ENCODE measurements around the gene MEGF11. TPM values are rescaled to one million over a fixed set of nuclear protein-coding genes. Genes with fewer than 3 reads are reported as not detected.

MEGF11 gene
- total RNA-seq, 1 experiment from 2014 or later = 1.2 TPM

DNA sequence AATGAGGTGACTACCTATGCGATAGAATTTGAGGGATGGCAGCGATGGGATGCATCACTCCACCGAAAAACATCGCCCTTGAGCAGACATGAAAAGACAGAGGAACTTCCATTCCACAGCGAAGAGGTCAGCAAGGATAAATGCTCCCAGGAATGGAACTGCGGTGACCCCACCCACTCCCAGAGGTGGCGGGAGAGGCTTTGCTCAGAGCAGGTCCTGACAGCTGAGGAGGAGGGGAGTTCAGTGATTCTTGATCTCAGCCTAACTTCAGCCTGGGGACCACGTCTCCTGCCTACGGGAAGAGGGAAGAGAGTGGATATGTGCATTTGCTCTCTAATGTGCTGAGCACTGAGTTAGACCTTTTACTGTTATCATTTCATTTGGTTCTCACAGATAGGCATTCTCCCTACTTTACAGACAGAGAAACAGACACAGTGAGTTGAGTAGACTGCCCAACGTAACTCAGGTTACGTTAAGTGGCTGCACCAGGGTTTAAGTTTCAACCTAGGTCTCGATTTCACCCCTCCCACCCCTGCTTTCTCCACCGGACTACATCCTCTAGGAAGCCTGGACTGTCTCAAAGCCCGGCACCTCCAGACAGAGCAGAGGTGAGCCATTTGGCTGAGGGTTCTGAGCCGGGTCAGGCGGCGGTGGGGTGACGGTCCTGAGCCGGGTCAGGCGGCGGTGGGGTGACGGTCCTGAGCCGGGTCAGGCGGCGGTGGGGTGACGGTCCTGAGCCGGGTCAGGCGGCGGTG is 214.3 kb downstream of the MEGF11 start:
- Mint-ChIP-seq H3K36me3 (ENCODE audit: insufficient read depth in 1 of 3, low read depth in 3 of 3) (peaks cover 0 to 4% (median 2%) of the 10 kb centered on the region in 3 experiments; a peak in 4 of 7 replicates), H3K9me3 (peaks cover 4 to 8% of the 10 kb centered on the region in 2 experiments), H3K27me3 (ENCODE audit: low read depth) (peaks cover 2% of the 10 kb centered on the region), H3K4me1 (peaks cover 56 to 70% of the 10 kb centered on the region in 2 experiments), H3K4me3 (no peak overlapping the region; a peak in 1 of 5 replicates), H3K27ac (no peak overlapping the region; a peak in 2 of 7 replicates)
- Histone ChIP-seq H3K14ac (ENCODE audit: insufficient read depth, low read length) (no peak overlapping the region), H2BK120ac (ENCODE audit: low read depth, low read length, poor library complexity, severe bottlenecking) (no peak overlapping the region), H3K27me3 (ENCODE audit: insufficient read depth, low read length) (no peaks in the 10 kb centered on the region), H4K8ac (replicated peaks; ENCODE audit: insufficient read length, low read depth, low read length) (no peak overlapping the region), H3K9me3 (ENCODE audit: control insufficient read depth, low read depth, low read length) (no peaks in the 10 kb centered on the region), H2AK5ac (ENCODE audit: insufficient read length, low read length) (no peak overlapping the region), H4K20me1 (ENCODE audit: control insufficient read depth, insufficient read depth, insufficient read length) (no peaks in the 10 kb centered on the region), H3K4me2 (ENCODE audit: insufficient read depth, insufficient read length, low read length) (peak overlapping the region; percentile 1), H3K79me2 (ENCODE audit: insufficient read depth, low read length) (no peaks in the 10 kb centered on the region), H2AFZ (ENCODE audit: low read length) (no peak overlapping the region), H3K23ac (ENCODE audit: insufficient read length, low read depth, low read length) (no peak overlapping the region), H2BK12ac (ENCODE audit: insufficient read length, low read depth, low read length) (no peak overlapping the region), H2BK20ac (ENCODE audit: low read depth, low read length, poor library complexity, severe bottlenecking) (no peak overlapping the region), H3K18ac (ENCODE audit: insufficient read length, low read depth, low read length) (peak overlapping the region; percentile 18), H3K9ac (ENCODE audit: extremely low read depth, insufficient read length, low read length) (no peak overlapping the region), H2BK15ac (ENCODE audit: low read depth, low read length) (no peak overlapping the region), H3K79me1 (ENCODE audit: insufficient read depth, low read depth, low read length, poor library complexity, severe bottlenecking) (no peaks in the 10 kb centered on the region), H4K91ac (ENCODE audit: insufficient read length, low read depth, low read length) (no peak overlapping the region), H4K5ac (ENCODE audit: insufficient read length, low read depth, low read length) (no peak overlapping the region), H3K23me2 (ENCODE audit: insufficient read length, low read depth, low read length, poor library complexity, severe bottlenecking) (no peaks in the 10 kb centered on the region), H3K56ac (ENCODE audit: insufficient read length, low read depth, low read length) (no peak overlapping the region), H3K27ac (ENCODE audit: insufficient read length, low read depth, low read length) (no peak overlapping the region), H3K4ac (ENCODE audit: low read depth, low read length) (no peak overlapping the region), H2BK5ac (ENCODE audit: insufficient read length, low read length) (no peak overlapping the region), H3T11ph (ENCODE audit: low read length) (no peak overlapping the region), H3K4me1 (ENCODE audit: insufficient read depth, low read length) (peaks cover 8% of the 10 kb centered on the region; the same call in 1 of the 2 replicates)
- WGBS (ENCODE audit: extremely low coverage, insufficient read length, low lambda C conversion rate) = no CpG with 5 or more reads among the region's 29 CpGs
- peak; percentile 59 for DNase-seq
- TF ChIP-seq, protein P1, sequence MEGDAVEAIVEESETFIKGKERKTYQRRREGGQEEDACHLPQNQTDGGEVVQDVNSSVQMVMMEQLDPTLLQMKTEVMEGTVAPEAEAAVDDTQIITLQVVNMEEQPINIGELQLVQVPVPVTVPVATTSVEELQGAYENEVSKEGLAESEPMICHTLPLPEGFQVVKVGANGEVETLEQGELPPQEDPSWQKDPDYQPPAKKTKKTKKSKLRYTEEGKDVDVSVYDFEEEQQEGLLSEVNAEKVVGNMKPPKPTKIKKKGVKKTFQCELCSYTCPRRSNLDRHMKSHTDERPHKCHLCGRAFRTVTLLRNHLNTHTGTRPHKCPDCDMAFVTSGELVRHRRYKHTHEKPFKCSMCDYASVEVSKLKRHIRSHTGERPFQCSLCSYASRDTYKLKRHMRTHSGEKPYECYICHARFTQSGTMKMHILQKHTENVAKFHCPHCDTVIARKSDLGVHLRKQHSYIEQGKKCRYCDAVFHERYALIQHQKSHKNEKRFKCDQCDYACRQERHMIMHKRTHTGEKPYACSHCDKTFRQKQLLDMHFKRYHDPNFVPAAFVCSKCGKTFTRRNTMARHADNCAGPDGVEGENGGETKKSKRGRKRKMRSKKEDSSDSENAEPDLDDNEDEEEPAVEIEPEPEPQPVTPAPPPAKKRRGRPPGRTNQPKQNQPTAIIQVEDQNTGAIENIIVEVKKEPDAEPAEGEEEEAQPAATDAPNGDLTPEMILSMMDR (conservative IDR thresholded peaks at IDR 0.05) = no peak
